ENCODE results near the gene MEN1.

DNA sequence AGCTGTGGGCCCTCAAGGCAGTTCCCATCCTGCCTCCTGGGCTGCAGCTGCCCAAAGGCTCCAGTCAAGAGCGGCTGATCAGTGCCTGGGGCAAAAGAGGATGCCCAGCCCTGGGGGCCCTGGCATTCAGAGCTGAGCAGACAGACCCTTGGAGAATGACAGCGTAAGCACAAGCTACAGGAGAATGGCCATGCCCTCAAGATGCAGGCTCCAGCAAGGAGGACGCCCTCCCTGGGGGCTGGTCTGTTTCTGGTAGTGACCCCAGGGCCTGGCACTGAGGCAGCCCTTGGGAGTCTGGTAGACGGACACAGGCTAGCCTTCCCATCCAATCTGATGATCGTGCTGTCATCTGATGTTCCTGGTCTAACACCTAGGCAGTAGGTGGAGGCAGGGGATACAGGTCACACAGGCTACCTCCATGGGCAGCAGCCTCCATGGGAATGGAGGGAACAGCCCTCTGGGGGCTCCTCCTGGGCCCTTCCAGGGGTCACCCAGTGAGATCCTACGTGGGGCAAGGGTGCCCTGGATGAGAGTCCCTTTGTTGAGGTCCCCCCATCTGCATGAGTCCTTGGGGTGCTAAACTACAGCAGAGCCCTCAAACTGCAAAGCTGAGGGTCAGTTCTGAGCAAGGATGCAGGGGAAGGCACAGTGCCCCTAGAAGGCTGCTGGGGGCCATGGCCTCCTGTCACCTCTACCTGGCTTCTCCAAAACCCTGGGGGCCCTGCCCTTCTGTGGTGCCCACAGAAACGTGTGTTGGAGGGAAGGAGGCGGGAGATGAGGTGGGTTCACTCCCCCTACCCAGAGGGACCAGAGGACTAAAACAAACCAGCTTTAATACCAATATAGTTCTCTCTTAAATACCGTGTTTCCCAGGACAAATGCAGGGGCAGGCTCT is 21.8 kb downstream of the MEN1 start:
- TF ChIP-seq, protein P1, sequence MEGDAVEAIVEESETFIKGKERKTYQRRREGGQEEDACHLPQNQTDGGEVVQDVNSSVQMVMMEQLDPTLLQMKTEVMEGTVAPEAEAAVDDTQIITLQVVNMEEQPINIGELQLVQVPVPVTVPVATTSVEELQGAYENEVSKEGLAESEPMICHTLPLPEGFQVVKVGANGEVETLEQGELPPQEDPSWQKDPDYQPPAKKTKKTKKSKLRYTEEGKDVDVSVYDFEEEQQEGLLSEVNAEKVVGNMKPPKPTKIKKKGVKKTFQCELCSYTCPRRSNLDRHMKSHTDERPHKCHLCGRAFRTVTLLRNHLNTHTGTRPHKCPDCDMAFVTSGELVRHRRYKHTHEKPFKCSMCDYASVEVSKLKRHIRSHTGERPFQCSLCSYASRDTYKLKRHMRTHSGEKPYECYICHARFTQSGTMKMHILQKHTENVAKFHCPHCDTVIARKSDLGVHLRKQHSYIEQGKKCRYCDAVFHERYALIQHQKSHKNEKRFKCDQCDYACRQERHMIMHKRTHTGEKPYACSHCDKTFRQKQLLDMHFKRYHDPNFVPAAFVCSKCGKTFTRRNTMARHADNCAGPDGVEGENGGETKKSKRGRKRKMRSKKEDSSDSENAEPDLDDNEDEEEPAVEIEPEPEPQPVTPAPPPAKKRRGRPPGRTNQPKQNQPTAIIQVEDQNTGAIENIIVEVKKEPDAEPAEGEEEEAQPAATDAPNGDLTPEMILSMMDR (IDR thresholded peaks at IDR 0.05): no peak
- no peak for TF ChIP-seq POLR2AphosphoS5 (IDR thresholded peaks at IDR 0.05)
- TF ChIP-seq POLR2A (IDR thresholded peaks at IDR 0.05): no peak
- TF ChIP-seq EP300 (IDR thresholded peaks at IDR 0.05): no peak
